HepG2 (cell line): ENCODE data around the gene FAM43B. TPM values are rescaled to one million over a fixed set of nuclear protein-coding genes. Genes with fewer than 3 reads are reported as not detected.

Experiments used
- ARID4A ChIP-seq: sonication (generic); formaldehyde crosslinking; IDR thresholded peaks from 2 replicates; pipeline ENCODE4 v1.5.0; 2020; ENCODE audit warnings: mild to moderate bottlenecking, missing genetic modification reagents, borderline replicate concordance
- FOXA1 ChIP-seq, 2 experiments: fragments of 450-650 bp in 1 of 2; sonication (generic) in 1 of 2; formaldehyde crosslinking in 1 of 2; IDR thresholded peaks; 2 replicates each; pipeline versions ENCODE4 v1.4.0 to v1.6.1; 2016 to 2020; ENCODE audit warnings: missing genetic modification reagents in 1 of 2
- FOXP4 ChIP-seq: sonication (generic); formaldehyde crosslinking; IDR thresholded peaks from 2 replicates; pipeline ENCODE4 v1.4.0; 2020; ENCODE audit warnings: missing genetic modification reagents
- HNF1A ChIP-seq, 2 experiments: sonication (generic) in 1 of 2; formaldehyde crosslinking in 1 of 2; IDR thresholded peaks; 2 replicates each; pipeline versions ENCODE4 v1.4.0 to v1.6.1; 2016 to 2020; ENCODE audit warnings: borderline replicate concordance in 1 of 2, low read depth in 1 of 2, mild to moderate bottlenecking in 1 of 2, missing genetic modification reagents in 1 of 2
- HNRNPL ChIP-seq: fragments of 200-400 bp; formaldehyde crosslinking; IDR thresholded peaks from 2 replicates; pipeline ENCODE4 v1.6.1; 2017; ENCODE audit warnings: mild to moderate bottlenecking, low read depth, low read length
- KLF15 ChIP-seq: sonication (generic); formaldehyde crosslinking; IDR thresholded peaks from 2 replicates; pipeline ENCODE4 v1.8.1; 2023; ENCODE audit warnings: borderline replicate concordance, mild to moderate bottlenecking, inconsistent platforms, missing genetic modification reagents, mixed read lengths
- MATR3 ChIP-seq: sonication (generic); formaldehyde crosslinking; IDR thresholded peaks from 2 replicates; pipeline ENCODE4 v1.4.0; 2020; ENCODE audit warnings: missing genetic modification reagents
- MTA3 ChIP-seq: sonication (generic); formaldehyde crosslinking; IDR thresholded peaks from 2 replicates; pipeline ENCODE4 v1.4.0; 2020; ENCODE audit warnings: missing genetic modification reagents
- MXI1 ChIP-seq: IDR thresholded peaks from 3 replicates; pipeline ENCODE4 v1.6.1; 2012; ENCODE audit warnings: low read depth, low read length, inconsistent platforms, borderline replicate concordance
- NAIF1 ChIP-seq: sonication (generic); formaldehyde crosslinking; IDR thresholded peaks from 2 replicates; pipeline ENCODE4 v1.5.0; 2020; ENCODE audit warnings: mild to moderate bottlenecking, missing genetic modification reagents, borderline replicate concordance
- NFRKB ChIP-seq: fragments of 450-650 bp; IDR thresholded peaks from 2 replicates; pipeline ENCODE4 v1.6.1; 2017
- ZMYM4 ChIP-seq: sonication (generic); formaldehyde crosslinking; IDR thresholded peaks from 2 replicates; pipeline ENCODE4 v1.8.1; 2023; ENCODE audit warnings: mild to moderate bottlenecking, missing genetic modification reagents
- ZNF251 ChIP-seq: sonication (generic); formaldehyde crosslinking; IDR thresholded peaks from 2 replicates; pipeline ENCODE4 v1.9.0; 2021; ENCODE audit warnings: mild to moderate bottlenecking, missing genetic modification reagents
- ZNF296 ChIP-seq: sonication (generic); formaldehyde crosslinking; conservative IDR thresholded peaks from 2 replicates; pipeline ENCODE4 v1.5.0; 2020; ENCODE audit warnings: mild to moderate bottlenecking, missing genetic modification reagents
- ZNF607 ChIP-seq: sonication (generic); formaldehyde crosslinking; IDR thresholded peaks from 2 replicates; pipeline ENCODE4 v1.5.1; 2020; ENCODE audit warnings: missing genetic modification reagents, mild to moderate bottlenecking, borderline replicate concordance
- ZNF761 ChIP-seq: sonication (generic); formaldehyde crosslinking; conservative IDR thresholded peaks from 2 replicates; pipeline ENCODE4 v1.4.0; 2020; ENCODE audit warnings: mild to moderate bottlenecking, missing genetic modification reagents
- ZNF772 ChIP-seq: sonication (generic); formaldehyde crosslinking; IDR thresholded peaks from 2 replicates; pipeline ENCODE4 v1.5.0; 2020; ENCODE audit warnings: mild to moderate bottlenecking, missing genetic modification reagents
- polyA plus RNA-seq, 8 experiments: library from polyadenylated mRNA; depleted of rRNA in 3 of 8; stranded (reverse) in 7 of 8; unstranded in 1 of 8; fragments of >200 nt; fragmentation: Illumina TruSeq in 4 of 8; extraction: Trizol in 4 of 8; gene quantifications; 2 replicates each; pipeline versions ENCODE4 v1.2.1 to v1.2.3, GENCODE V29; 2011 to 2016; ENCODE audit warnings: low read depth in 4 of 8, missing spikeins in 1 of 8, mixed read lengths in 1 of 8; ENCODE audit not compliant: insufficient read depth in 1 of 8
- total RNA-seq, 5 experiments: library from RNA; depleted of rRNA; stranded (reverse); fragments of >200 nt; fragmentation: Illumina TruSeq; extraction: Trizol; gene quantifications; 2 replicates each; pipeline ENCODE4 v1.2.3, GENCODE V29; 2016; ENCODE audit warnings: low read depth in 1 of 5

Gene FAM43B
- total and polyA plus RNA-seq, 2 of the 13 experiments (the other 11 are each of a cell fraction or from before 2014, with no cell fraction given) = 0.63 to 3.7 TPM

- TF ChIP-seq ZNF607 (CRISPR knock-in tag) (no peak), MATR3 (CRISPR knock-in tag) (no peak), HNF1A (IDR thresholded peaks at IDR 0.05; ENCODE audit: low read depth) (peak; percentile 46), HNF1A (CRISPR knock-in tag; IDR thresholded peaks at IDR 0.05; ENCODE audit: borderline replicate concordance) (peak; percentile 51; the same call in 1 of the 2 replicates), FOXA1 (IDR thresholded peaks at IDR 0.05) (no peak), FOXA1 (CRISPR knock-in tag; IDR thresholded peaks at IDR 0.05) (0 out of 2 replicates have a peak, but pooled peaks have one; percentile 9), MTA3 (no peak), ZNF296 (peak; percentile 21; the same call in 1 of the 2 replicates), KLF15 (CRISPR knock-in tag) (no peak; the same call in 1 of the 2 replicates), ZNF251 (CRISPR knock-in tag) (no peak), ZNF772 (CRISPR knock-in tag) (peak; percentile 42), ARID4A (peak; percentile 57), HNRNPL (peak; percentile 86), ZNF761 (CRISPR knock-in tag) (no peak), ZMYM4 (CRISPR knock-in tag) (peak; percentile 61; the same call in 1 of the 2 replicates), NAIF1 (peak; percentile 81; the same call in 1 of the 2 replicates), MXI1 (peak; percentile 22; the same call in 1 of the 3 replicates), FOXP4 (CRISPR knock-in tag) (no peak), NFRKB (no peak)
Measured at GRCh38 chr1:20551945-20552727, at the start of gene FAM43B (continued).
